Erythroblast (primary cell): Measurements from ENCODE around the gene KRTAP21-3.

Source experiments
- GATA1 ChIP-seq: IDR thresholded peaks from 2 replicates; pipeline ENCODE4 v1.6.1; 2011; ENCODE audit warnings: low read depth, mild to moderate bottlenecking, control low read depth, low read length, moderate library complexity
- POLR2A ChIP-seq: IDR thresholded peaks from 2 replicates; pipeline ENCODE4 v1.6.1; 2011; ENCODE audit warnings: mild to moderate bottlenecking, low read length

- TF ChIP-seq POLR2A (no peak), GATA1 (no peak)
Measured at GRCh38 chr21:30760776-30761175, 42.2 kb upstream of the KRTAP21-3 start.
